ENCODE results near the gene ARID4A.
"Not testable (repeated sequence)": the region's sequence is repeated elsewhere in the genome, so short reads cannot be mapped to it uniquely, and the experiment has no call there.

ARID4A gene, protein sequence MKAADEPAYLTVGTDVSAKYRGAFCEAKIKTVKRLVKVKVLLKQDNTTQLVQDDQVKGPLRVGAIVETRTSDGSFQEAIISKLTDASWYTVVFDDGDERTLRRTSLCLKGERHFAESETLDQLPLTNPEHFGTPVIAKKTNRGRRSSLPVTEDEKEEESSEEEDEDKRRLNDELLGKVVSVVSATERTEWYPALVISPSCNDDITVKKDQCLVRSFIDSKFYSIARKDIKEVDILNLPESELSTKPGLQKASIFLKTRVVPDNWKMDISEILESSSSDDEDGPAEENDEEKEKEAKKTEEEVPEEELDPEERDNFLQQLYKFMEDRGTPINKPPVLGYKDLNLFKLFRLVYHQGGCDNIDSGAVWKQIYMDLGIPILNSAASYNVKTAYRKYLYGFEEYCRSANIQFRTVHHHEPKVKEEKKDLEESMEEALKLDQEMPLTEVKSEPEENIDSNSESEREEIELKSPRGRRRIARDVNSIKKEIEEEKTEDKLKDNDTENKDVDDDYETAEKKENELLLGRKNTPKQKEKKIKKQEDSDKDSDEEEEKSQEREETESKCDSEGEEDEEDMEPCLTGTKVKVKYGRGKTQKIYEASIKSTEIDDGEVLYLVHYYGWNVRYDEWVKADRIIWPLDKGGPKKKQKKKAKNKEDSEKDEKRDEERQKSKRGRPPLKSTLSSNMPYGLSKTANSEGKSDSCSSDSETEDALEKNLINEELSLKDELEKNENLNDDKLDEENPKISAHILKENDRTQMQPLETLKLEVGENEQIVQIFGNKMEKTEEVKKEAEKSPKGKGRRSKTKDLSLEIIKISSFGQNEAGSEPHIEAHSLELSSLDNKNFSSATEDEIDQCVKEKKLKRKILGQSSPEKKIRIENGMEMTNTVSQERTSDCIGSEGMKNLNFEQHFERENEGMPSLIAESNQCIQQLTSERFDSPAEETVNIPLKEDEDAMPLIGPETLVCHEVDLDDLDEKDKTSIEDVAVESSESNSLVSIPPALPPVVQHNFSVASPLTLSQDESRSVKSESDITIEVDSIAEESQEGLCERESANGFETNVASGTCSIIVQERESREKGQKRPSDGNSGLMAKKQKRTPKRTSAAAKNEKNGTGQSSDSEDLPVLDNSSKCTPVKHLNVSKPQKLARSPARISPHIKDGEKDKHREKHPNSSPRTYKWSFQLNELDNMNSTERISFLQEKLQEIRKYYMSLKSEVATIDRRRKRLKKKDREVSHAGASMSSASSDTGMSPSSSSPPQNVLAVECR

DNA sequence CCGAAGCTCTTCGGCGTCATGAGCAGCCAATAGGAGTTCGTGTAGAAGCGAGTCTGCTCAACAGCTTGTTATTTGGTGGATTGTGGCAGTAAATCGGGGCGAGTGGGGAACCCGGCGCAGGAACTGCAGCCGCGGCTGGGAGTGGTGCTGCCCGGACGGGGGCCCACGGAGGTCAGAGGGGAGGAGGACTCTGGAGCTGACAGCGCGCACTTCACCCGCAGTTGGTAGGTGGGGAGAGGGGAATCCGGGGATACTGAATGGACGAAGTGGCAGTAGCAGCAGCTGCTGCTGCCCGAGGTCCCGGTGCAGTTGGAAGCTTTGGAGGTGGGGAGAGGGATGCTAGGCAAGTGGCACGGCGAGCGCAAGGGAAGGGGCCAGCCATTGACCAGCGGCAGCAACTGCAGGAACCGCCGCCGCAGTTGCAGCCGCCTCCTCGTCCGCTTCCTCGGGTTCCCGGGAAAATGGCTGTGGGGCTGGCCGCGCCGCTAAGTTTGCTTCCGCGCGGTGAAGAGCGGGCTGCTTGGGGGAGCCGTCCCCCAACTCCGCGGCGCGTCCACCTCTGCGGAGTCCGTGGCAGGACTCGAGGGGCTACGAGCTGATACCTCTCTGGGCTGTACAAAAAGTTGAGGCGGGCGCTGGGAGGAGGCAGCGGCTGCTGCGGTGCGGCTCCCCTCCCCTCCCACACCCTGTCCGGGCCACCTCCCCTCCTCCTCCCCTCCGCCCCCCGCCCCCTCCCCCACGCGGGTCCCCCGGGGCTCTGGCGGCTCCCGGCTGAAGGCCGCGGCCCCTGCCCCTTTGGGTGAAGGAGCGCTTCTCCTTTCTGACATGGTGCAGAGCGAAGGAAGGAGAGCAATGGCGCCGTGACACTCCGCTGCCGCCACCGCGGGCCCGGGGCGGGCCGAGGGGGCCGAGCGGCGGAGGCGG is at the start of gene ARID4A:
TSS of gene ARID4A (plus strand) at position 79 of the 924 bp plus-strand sequence. CDS start 1,300 bp downstream, outside the sequence.
- peak; percentile 61 for DNase-seq (ENCODE audit: low read depth)

DNA sequence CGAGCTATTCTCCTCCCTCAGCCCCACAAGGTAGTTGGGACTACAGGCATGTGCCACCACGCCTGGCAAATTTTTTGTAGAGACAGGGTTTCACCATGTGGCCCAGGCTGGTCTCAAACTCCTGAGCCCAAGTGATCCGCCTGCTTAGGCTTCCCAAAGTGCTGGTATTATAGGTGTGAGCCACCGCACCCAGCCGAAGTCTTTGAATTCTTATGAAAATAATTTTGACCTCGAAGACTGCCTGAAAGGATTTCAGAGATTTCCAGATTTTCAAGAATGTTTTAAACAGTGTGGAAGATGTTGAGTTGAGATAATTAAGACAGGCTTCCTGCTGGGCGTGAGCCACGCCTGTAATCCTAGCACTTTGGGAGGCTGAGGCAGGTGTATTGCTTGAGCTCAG is 48.7 kb upstream of the ARID4A start:
- DNase-seq (ENCODE audit: low read depth), result no peak

DNA sequence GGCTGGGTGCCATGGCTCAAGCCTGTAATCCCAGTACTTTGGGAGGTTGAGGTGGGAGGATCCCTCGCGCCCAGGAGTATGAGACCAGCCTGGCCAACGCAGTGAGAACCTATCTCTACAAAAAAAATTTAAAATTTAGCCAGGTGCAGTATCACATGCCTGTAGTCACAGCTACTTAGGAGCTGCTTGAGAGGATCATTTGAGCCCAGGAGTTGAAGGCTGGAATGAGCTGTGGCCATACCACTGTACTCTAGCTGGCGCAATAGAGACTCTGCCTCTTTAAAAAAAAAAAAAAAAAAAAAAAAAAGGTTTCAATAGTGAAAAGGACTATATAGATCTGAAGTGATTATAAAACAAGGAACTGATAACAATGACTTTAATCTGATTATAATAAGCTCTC is 40.2 kb upstream of the ARID4A start:
- DNase-seq (ENCODE audit: low read depth), result no peak

DNA sequence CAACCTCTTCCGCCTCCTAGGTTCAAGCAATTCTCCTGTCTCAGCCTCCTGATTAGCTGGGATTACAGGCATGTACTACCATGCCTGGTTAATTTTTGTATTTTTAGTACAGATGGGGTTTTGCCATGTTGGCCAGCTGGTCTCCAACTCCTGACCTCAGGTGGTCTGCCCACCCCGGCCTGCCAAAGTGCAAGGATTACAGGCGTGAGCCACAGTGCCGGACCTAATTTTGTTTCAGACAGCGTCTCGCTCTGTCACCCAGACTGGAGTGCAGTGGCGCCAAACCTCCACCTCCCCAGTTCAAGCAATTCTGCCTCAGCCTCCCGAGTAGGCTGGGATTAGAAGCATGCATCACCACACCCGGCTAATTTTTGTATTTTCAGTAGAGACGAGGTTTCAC is 36.4 kb upstream of the ARID4A start:
- not testable (repeated sequence) for DNase-seq (ENCODE audit: low read depth)

DNA sequence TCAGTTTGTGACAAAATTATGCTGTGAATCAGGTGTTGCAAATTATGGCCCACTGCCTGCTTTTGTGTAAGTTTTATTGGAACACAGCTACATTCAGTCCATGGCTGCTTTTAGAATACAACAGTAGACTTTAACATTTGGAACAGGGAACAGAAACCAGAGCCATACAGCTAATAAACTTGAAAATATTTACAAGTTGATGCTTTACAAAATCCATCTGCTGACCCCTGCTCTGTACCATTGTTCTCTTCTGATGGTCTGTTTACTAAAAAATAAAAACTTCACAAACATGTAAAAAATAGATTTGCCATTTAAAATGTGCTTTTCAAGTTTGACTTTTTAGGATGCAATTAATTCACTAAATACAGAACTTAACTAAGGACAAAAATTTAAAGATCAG is 33.0 kb upstream of the ARID4A start:
- no peak for DNase-seq (ENCODE audit: low read depth)

DNA sequence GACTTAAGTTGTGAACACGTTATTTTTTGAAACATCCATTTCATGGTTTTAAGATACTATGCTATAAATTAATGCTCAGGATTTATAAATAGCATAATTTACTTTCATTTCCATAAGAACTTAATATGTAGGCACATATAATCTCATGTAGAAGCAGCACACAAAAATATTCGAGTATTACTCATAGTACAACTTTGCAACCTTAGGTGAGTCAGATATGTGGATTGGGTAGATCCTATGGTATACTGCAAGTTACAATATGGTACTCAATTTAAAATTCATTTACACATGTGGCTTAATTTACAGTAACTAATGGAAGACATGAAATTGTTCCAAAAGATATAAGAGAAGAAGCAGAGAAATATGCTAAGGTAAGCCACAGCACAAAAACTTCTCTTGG is 27.7 kb upstream of the ARID4A start:
- DNase-seq (ENCODE audit: low read depth), result no peak

DNA sequence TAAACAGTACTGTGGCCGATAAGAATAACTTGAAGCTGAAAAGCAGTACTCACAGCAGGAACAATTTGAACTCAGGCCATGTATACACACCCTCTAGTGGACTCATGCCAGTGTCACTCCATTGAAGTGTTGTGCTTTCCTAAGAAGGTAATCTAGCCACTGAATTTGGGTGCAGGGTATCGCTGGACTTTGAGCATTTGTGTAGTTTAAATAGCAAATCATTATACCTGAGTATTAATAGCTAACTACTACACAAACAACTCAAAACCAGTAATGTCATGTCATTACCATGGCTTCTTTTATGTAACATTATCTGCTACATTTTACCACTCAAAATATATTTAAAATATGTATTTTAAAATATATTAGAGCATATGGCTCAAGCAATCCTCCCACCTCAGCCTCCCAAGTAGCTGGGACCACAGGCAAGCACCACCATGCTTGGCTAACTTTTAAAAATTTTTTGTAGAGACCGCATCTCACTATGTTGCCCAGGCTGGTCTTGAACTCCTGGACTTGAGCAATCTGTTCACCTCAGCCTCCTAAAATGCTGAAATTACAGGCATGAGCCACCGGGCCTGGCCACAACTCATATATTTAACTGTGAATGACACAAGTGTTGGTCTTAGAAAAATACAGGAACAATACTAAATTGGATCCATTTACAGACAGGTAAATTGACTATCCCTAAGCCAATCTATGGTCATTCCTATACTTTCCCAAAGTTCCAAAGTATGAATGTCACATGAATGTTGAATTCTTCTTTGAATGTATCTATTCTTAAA is 25.6 kb upstream of the ARID4A start:
- no peak for DNase-seq (ENCODE audit: low read depth)

DNA sequence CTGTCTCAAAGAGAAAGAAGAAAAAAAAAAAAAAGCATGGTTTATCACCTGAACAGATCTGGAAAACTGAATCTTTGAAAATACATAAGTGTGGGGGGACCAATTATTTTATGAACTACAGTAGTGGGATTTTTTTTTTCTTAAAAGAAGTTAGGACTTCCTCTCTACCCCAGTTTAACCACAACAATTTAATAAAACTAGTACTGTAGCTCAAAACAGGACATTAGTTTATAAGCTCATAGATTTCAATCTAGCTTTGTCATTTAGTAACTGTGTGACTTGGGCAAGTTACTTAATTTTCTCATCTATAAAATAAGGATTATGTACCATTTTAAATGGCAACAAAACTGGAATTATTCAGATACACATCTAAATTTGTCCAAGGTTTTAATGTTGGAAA is 23.5 kb upstream of the ARID4A start:
- no peak for DNase-seq (ENCODE audit: low read depth)

DNA sequence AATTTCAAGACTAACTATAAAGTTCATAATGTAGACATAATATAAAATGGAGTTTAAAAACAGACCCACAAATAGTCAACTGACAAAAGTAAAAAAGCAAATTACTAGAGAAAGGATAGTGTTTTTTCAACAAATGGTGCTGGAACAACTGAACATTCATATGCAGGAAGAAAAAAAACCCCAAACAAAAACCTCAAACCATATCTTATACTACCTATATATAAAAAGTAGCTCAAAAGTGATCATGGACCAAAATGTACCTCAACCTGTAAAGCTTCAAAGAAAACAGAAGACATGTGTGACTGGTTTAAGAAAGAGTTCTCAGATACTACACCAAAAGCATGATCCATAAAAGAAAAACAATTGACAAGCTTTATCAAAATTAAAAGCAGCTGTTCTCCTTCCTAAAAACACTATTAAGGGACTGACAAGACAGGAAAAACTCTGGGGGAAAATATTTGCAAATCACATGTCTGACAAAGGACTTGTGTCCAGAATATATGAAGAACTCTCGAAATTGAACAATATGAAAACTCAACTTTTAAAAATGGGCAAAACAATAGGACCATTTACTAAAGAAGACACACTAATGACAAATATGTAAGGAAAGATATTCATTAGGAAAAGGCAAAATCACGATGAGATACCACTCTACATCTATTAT is 22.7 kb upstream of the ARID4A start:
- DNase-seq (ENCODE audit: low read depth), result no peak

DNA sequence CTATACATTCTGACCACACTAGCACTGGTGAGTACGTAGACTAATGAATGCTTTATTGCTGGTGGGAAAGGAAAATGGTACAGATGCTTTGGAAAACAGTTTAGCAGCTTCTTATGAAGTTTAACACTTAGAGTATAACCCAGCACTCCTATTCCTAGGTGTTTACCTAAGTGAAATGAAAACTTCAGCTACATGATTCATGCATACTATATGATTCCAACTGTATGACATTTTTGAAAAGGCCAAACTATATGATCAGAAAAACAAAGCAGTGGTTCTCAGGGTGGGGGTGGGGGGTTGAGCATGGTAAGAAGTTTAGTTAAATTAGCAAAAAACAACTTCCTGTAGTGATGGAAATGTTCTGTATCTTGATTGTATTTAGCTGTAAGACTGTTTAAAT is 22.1 kb upstream of the ARID4A start:
- no peak for DNase-seq (ENCODE audit: low read depth)

DNA sequence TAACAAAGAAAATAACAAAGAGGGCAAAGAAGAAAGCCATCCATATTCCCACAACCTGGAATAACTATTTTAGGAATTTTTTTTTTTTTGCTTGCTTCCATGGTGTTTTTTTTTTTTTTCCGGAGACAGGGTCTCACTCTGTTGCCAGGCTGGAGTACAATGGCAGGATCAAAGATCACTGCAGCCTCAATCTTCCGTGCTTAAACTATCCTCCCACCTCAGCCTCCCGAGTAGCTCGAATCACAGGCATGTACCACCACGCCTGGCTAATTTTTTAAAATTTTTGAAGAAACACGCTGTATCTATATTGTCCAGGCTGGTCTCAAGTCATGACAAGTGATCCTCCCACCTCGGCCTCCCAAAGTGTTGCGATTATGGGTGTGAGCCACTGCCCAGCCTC is 20.2 kb upstream of the ARID4A start:
- no peak for DNase-seq (ENCODE audit: low read depth)

DNA sequence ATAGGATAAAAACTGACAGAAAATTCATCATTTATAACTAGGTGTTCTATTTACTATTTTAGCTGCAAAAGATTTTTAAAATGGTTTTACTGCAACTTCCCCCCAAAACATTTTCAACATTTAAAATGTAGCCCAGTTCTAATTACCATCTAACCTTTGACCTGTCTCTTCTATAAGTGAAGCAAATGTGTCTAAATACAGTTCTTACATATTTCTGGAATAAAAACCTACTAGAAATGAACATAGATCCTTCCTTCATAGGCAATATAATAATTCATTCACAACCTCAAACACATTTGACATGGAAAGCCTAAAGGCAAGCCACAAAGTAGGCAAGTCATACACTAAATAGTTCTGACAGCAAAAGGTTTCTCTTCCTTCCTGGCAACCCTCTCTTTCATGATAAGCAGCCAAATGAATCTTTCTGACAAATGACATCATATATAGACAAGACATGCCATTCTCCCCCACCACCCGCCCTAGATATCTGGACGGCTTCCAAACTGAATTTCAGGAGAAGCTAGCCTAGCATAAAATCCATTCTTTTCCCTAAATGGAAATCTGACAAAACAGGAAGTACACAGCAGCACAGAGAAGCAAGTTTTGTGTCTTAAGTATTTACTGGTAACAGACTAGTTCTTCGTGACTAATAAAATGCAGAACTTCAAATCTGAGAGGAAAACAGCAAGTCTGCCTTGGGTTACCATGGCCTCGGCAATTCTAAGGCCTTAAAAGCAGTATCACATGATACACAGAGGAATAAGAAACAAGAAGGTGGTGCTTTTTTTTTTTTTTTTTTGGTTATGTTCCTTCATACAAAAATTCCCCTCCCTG is 17.2 kb upstream of the ARID4A start:
- no peak for DNase-seq (ENCODE audit: low read depth)

DNA sequence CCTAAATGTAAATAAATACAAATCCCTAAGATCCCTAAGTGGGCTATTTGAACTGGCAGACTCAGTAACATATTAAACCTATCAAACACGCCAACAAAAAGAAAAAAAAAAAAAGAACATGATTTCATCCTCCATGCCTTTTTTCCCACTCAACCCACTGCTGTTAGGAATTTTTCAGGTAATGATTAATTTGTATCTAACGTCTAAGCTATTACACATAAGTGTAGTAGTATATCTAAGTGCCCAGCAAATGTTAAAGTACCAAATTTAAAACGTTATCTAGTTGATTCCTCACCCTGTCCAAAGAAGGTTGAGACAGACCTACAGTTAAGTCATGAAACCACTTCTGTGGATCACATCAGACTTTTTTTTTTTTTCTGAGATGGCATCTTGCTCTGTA is 16.4 kb upstream of the ARID4A start:
- DNase-seq (ENCODE audit: low read depth), result no peak

DNA sequence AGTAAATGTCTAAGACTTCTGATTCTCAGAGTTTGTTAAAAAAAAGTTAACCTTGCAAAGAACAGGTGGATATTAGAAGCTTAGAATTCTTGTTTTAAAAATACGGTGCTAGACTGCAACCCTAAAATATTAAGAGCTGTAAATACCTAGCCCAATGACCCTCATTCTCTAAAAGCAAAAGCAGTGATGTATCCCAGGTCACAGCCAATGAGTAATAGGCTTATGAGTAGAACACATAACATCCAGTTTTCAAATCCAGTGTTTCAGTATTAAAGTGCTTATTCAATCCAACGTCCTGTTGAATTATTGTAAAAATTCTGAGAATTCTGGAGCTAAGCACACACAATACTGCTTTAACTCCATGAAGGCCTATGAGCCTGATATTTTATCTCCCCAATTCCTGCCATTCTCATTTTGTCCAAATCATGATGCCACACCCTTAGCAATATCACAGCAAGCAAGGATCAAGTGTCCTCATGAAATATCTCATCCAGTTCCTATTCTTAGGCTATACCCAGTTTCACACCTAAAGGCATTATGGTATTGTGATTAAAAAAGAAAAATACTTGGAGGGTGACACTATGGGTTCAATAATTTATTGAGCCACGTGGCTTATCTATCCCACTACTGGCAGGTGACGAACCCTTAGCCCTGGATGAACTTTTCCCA is 15.3 kb upstream of the ARID4A start:
- no peak for DNase-seq (ENCODE audit: low read depth)

DNA sequence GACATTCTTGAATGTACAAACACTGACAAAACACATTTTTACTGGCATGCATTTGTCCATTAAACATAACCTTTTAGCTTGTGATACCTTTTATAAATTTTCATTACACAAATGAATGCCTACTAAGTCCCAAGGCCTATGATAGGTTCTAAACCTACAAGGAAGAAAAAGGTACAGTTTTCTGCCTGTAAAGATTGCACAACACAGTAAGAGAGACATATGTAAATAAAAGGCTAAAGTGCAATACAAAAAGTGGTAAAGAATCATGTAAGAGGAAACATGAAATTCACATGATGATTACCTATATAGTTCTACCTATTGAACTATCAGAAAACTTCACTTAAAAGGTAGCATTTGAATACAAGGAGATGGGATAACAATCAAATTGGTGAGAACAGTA is 14.6 kb upstream of the ARID4A start:
- no peak for DNase-seq (ENCODE audit: low read depth)

DNA sequence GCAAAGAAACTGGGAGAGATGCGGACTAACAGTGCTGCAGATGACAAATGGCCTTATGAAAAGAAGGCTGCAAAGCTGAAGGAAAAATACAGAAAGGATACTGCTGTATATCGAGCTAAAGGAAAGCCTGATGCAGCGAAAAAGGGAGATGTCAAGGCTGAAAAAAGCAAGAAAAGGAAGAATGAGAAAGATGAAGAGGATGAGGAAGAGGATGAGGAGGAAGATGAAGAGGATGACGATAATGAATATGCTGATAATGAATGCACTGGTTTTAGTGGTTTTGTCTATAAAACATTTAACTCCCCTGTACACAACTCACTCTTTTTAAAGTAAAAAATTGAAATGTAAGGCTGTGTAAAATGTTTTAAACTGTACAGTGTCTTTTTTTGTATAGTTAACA is 13.2 kb upstream of the ARID4A start:
- DNase-seq (ENCODE audit: low read depth), result no peak

DNA sequence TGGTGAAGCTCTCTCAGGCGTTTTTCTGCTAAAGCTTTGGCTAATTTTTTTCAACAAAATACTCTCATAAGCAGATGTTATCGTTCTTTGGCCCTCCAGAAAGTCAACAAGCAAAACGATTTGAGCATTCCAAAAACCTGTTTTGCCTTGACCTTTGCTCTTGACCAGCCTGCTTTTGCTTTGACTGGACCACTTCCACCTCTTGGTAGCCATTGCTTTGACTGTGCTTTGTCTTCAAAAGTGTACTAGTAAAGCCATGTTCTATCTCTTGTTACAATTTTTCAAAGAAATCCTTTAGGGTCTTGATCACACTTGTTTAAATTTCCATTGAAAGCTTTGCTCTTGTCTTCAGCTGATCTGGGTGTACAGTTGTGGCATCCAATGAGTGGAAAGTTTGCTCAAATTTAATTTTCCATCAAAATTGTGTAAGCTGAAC is 10.7 kb upstream of the ARID4A start:
- no peak for DNase-seq (ENCODE audit: low read depth)

DNA sequence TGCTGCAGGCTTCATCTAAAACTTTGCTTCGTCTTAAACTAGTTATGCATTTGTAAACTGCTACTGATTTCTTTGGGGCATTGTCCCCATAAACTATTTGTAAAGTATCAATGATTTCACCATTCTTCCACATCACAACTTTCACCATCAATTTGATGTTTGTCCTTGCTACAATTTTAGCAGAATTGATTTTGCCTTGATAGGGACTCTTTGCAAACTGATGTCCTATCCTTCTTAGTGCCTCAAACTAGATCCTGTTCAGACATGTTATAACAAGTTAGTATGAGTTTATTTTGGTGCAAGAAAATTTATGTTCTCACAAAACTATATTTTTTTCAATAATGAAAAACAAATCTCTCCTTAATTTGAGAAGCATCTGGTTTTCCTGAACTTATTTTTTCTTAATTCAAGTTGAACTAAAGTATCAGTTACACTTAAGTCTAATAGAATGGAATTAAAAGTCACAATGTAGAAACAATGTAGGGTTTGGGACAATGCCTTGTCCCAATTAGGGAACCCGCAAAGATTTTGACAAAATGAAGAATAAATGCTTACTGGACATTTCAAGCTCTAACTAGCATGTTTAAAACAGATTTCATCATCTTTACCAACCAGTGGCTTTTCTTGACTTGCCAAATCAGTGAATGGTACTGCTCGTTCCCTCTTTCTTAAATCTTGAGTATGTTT is 10.1 kb upstream of the ARID4A start:
- no peak for DNase-seq (ENCODE audit: low read depth)
